Ovary (tissue), 9 donors: ENCODE measurements around the gene PIAS1. TPM values are rescaled to one million over a fixed set of nuclear protein-coding genes. Genes with fewer than 3 reads are reported as not detected.

Experiments used
- DNase-seq, 5 donors: peaks; one replicate each; pipeline ENCODE4 v3.0.0-alpha.2; 2019 to 2020
- H3K27ac ChIP-seq, 2 donors: fragments of 200-600 bp; one replicate each; pipeline versions ENCODE4 v1.5.1 to v1.8.0; 2019 to 2022
- H3K27me3 ChIP-seq: fragments of 200-600 bp; one replicate; pipeline ENCODE4 v1.8.0; 2022
- H3K36me3 ChIP-seq: fragments of 200-600 bp; sonication (generic); one replicate; pipeline ENCODE4 v1.5.1; 2019
- H3K4me1 ChIP-seq: one replicate; pipeline ENCODE4 v1.8.1; 2013; ENCODE audit warnings: mild to moderate bottlenecking, moderate library complexity; ENCODE audit not compliant: insufficient read depth
- H3K4me3 ChIP-seq: fragments of 200-600 bp; sonication (generic); one replicate; pipeline ENCODE4 v1.5.1; 2017
- H3K9me3 ChIP-seq, 2 donors: fragments of 200-600 bp in 1 of 2; sonication (generic) in 1 of 2; one replicate each; pipeline versions ENCODE4 v1.5.1 to v1.8.1; 2013 to 2019; ENCODE audit warnings: mild to moderate bottlenecking in 1 of 2, moderate library complexity in 1 of 2
- EP300 ChIP-seq: sonication (generic); formaldehyde crosslinking; IDR thresholded peaks from one replicate; pipeline ENCODE4 v1.6.1; 2017; ENCODE audit warnings: antibody characterized with exemption
- POLR2A ChIP-seq: fragments of 450-650 bp; IDR thresholded peaks from one replicate; pipeline ENCODE4 v1.6.1; 2017; ENCODE audit warnings: antibody characterized with exemption, mild to moderate bottlenecking, moderate library complexity
- WGBS, 3 donors: extraction: QIAGEN DNeasy Blood & Tissue Kit in 1 of 3; methylation state at CpG; one replicate each; pipeline versions ENCODE4 v1.1.5 to v1.1.7; 2013 to 2017; 5-methylcytosine and 5-hydroxymethylcytosine counted together
- intact Hi-C, 4 donors: fragments of 100-400 bp; cut with DNase I; formaldehyde crosslinking; loops; one replicate each; pipeline versions ENCODE4 v1.11.0 to v1.15.1; 2022 to 2023
- polyA plus RNA-seq, 2 donors: library from polyadenylated mRNA; stranded (reverse); fragments of 200-250 nt in 1 of 2; fragments of 350-450 nt in 1 of 2; fragmentation: Illumina TruSeq in 1 of 2; extraction: RNeasy Lipid Tissue Mini Kit (QIAGEN cat#74804) in 1 of 2; gene quantifications; one replicate each; pipeline ENCODE4 v1.2.3, GENCODE V29; 2013 to 2014
- total RNA-seq, 7 donors: library from RNA; depleted of rRNA in 2 of 7; stranded (reverse); fragments of >200 nt in 2 of 7; fragmentation: NEBNext Ultra II Directional in 3 of 7; extraction: Animal tissue kit (Norgen Biotek cat#: 25700) in 3 of 7; gene quantifications; one replicate each; pipeline versions ENCODE4 v1.1.0 to v1.2.4, GENCODE V29; 2016 to 2023
- TF ChIP-seq, protein P1 (sequence below), 3 donors: fragments of 450-650 bp in 2 of 3; fragments of 200-600 bp in 1 of 3; IDR thresholded peaks; one replicate each; pipeline versions ENCODE4 v1.5.1 to v1.8.0; 2016 to 2022; ENCODE audit warnings: antibody characterized with exemption in 3 of 3, mild to moderate bottlenecking in 1 of 3
- donor health status: DM: no; HTN: no; CAD: no; lungs with moderate emphysema.
- donor health status: DM: no; HTN: no; CAD: no.
- donor health status: Bipolar disorder and iron deficiency.
- donor health status: DM: yes; HTN: yes; CAD: no.
- donor health status: DM: no; HTN: no; CAD: no.
- donor health status: DM: yes; HTN: yes; CAD: no.

The PIAS1 gene
- total and polyA plus RNA-seq, 9 donors = 18.6 to 75.4 (median 48.6) TPM

DNA sequence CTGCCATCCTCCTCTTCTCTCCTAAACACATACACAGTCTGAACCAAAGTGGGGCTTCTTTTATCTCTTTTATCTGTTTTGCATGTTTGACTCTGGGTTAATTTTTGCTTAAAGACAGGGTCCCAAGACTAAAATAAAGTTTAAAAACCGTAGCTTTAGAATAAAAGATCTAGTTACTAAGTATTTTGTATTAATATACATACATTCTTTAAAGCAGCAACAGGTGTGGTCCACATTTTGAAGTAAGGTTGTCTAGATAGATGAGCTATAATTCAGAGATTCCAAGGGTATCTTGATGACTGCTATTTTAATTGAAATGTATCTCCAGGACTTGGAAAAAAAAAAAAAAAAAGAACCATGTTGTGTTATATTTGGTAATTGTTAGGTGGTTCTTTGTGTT lies 89.7 kb downstream of the PIAS1 start:
- 93 to 99% (median 96%) methylated on average over 1 of the region's 1 CpG for WGBS, 3 donors
- intact Hi-C loops = no loop called here
- H3K36me3 ChIP-seq = no peaks in the 10 kb centered on the region
- TF ChIP-seq POLR2A (no peak), EP300 (no peak)
- TF ChIP-seq, protein P1, sequence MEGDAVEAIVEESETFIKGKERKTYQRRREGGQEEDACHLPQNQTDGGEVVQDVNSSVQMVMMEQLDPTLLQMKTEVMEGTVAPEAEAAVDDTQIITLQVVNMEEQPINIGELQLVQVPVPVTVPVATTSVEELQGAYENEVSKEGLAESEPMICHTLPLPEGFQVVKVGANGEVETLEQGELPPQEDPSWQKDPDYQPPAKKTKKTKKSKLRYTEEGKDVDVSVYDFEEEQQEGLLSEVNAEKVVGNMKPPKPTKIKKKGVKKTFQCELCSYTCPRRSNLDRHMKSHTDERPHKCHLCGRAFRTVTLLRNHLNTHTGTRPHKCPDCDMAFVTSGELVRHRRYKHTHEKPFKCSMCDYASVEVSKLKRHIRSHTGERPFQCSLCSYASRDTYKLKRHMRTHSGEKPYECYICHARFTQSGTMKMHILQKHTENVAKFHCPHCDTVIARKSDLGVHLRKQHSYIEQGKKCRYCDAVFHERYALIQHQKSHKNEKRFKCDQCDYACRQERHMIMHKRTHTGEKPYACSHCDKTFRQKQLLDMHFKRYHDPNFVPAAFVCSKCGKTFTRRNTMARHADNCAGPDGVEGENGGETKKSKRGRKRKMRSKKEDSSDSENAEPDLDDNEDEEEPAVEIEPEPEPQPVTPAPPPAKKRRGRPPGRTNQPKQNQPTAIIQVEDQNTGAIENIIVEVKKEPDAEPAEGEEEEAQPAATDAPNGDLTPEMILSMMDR (IDR thresholded peaks at IDR 0.05) = no peak
- no peak overlapping the region for H3K27ac ChIP-seq
- H3K9me3 ChIP-seq = no peaks in the 10 kb centered on the region
- DNase-seq = no peak
- H3K4me3 ChIP-seq = no peak overlapping the region
- H3K27me3 ChIP-seq = no peaks in the 10 kb centered on the region
- H3K4me1 ChIP-seq = peaks cover 2% of the 10 kb centered on the region

DNA sequence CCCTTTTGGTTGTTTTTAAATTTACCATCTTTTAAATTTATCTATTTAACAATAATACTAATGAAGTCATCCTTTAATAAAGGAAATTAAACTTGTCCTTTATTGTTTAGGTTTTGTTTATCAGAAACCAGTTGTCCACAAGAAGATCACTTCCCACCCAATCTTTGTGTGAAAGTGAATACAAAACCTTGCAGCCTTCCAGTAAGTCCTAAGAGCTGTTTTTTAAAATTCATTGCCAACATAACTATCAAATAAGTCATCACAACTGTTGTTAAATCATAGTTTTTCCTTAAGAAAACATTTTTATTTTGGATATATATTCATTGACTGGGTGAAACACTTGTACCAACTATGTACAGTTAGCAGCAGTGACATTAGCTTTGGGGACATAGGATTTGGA lies 91.6 kb downstream of the PIAS1 start:
- peaks cover 3% of the 10 kb centered on the region for H3K4me1 ChIP-seq
- no peak overlapping the region for H3K27ac ChIP-seq
- no peaks in the 10 kb centered on the region for H3K36me3 ChIP-seq
- intact Hi-C loops = no loop called here
- no peak overlapping the region for H3K4me3 ChIP-seq
- no peaks in the 10 kb centered on the region for H3K9me3 ChIP-seq
- TF ChIP-seq EP300 (no peak), POLR2A (no peak)
- TF ChIP-seq, protein P1 (IDR thresholded peaks at IDR 0.05) = no peak
- no peaks in the 10 kb centered on the region for H3K27me3 ChIP-seq
- no peak for DNase-seq

DNA sequence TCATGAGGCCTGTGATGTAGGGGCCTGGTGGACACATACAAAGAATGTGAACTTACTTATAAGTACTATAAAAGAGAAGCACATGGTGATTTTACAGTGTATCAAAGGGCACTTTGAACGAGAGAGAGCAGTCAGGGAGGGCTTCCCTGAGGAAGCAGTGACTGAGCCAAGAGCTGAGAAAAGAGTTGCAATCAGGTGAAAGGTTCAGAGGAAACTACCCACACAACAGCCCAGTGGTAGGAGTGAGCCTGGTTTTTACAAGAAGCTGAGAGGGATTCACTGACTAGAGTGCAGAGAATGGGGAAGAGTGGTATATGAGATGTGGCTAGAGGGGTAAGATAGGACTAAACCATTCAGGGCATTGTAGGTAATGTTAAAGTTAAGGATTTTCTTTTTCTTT lies 93.9 kb downstream of the PIAS1 start:
- TF ChIP-seq POLR2A (no peak), EP300 (no peak)
- TF ChIP-seq, protein P1 (IDR thresholded peaks at IDR 0.05) = no peak
- intact Hi-C loops = no loop called here
- Histone ChIP-seq H3K27ac (no peak overlapping the region), H3K4me3 (no peak overlapping the region), H3K27me3 (no peaks in the 10 kb centered on the region), H3K36me3 (no peaks in the 10 kb centered on the region), H3K9me3 (no peaks in the 10 kb centered on the region), H3K4me1 (peaks cover 2% of the 10 kb centered on the region)
- WGBS, 3 donors = 90 to 96% (median 93%) methylated on average over 1 of the region's 1 CpG
- no peak for DNase-seq

DNA sequence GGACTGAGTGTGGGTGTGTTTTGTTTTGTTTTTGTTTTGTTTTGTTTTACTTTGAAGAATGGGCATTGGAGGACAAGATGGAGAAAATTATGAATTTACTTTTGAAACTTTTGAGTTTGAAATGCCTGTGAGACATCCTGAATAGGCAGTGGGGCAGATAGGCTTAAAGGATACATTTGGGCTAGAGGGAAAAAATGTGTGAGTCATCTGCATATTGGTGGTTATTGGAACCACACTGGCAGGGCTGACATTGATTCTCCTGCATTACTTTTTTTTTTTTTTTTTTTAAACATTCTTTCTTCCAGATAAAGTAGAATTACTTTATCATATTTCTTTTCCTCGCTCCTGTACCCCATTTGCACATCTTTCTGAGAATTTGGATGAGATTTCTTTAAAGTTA lies 94.9 kb downstream of the PIAS1 start:
- intact Hi-C loops = no loop called here

More for the DNA sequence above, 94.9 kb downstream of the PIAS1 start:
- Histone ChIP-seq H3K9me3 (no peaks in the 10 kb centered on the region), H3K27ac (no peak overlapping the region), H3K4me1 (peaks cover 2% of the 10 kb centered on the region), H3K4me3 (no peak overlapping the region), H3K36me3 (no peaks in the 10 kb centered on the region), H3K27me3 (no peaks in the 10 kb centered on the region)
- TF ChIP-seq, protein P1 (IDR thresholded peaks at IDR 0.05) = no peak
- TF ChIP-seq POLR2A (no peak), EP300 (no peak)
- DNase-seq = no peak
- 95 to 100% (median 98%) methylated on average over 1 of the region's 1 CpG for WGBS, 3 donors
